Smooth muscle cell of the brain vasculature (primary cell): ENCODE measurements around the gene C3orf22.
"Not testable (repeated sequence)": the region's sequence is repeated elsewhere in the genome, so short reads cannot be mapped to it uniquely, and the experiment has no call there.

Experiments used
- DNase-seq: peaks from one replicate; pipeline ENCODE4 v3.0.0-alpha.2; 2012; ENCODE audit warnings: low read depth, low spot score

Gene C3orf22

GRCh38 chr3:126543457-126544061 lies 15.2 kb downstream of the C3orf22 start:
- DNase-seq = no peak

- DNase-seq = no peak
These were observed 16.1 kb downstream of the C3orf22 start for GRCh38 chr3:126542340-126543241.

DNA sequence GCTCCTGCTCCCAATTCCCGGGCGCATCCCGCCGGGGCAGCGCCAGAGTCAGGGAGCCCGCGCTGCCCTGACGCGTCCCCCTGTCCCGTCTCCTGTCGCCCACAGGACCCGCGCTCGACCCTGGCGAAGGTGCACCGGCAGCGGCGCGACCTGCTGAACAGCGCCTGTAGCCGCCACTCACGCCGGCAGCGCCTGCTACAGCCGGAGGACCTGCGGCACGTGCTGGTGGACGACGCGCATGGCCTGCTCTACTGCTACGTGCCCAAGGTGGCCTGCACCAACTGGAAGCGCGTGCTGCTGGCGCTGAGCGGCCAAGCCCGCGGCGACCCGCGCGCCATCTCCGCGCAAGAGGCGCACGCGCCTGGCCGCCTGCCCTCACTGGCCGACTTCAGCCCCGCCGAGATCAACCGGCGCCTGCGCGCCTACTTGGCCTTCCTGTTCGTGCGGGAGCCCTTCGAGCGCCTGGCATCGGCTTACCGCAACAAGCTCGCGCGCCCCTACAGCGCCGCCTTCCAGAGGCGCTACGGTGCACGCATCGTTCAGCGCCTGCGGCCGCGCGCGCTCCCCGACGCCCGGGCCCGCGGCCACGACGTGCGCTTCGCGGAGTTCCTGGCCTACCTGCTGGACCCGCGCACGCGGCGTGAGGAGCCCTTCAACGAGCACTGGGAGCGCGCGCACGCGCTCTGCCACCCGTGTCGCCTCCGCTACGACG lies 16.9 kb downstream of the C3orf22 start:
- DNase-seq = no peak

DNA sequence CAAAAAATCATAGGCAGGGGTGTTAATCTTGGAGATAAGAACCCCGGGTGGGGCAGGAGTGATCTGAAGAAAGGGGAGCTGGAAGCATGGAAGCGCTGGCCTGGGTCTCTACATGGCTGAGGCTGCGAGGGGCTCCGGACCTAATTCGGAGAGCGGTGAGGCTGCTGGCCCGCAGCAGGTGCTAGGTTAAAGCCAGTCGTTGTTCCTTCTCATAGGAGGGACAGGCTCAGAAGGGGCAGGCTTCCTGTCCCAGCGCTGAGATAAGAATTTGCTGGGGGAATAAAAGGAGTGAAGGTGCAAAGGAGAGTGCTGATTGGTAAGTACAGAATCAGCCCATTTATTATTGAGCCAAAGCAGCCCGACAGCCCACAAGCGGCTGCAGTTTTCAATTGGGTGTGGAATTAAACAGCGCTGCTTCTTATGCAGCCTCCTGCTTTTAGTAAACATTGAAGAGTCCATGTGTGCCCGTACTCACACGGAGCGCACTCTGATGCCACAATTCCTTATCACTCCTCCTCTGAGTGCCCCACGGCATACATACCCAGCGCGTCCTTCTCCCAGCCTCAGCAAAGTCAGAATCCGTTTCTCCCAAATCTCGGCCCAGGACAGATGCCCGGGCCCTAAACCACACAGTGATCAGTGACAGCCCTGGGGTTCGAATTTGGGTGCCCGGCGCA lies 17.6 kb downstream of the C3orf22 start:
- DNase-seq = no peak

DNA sequence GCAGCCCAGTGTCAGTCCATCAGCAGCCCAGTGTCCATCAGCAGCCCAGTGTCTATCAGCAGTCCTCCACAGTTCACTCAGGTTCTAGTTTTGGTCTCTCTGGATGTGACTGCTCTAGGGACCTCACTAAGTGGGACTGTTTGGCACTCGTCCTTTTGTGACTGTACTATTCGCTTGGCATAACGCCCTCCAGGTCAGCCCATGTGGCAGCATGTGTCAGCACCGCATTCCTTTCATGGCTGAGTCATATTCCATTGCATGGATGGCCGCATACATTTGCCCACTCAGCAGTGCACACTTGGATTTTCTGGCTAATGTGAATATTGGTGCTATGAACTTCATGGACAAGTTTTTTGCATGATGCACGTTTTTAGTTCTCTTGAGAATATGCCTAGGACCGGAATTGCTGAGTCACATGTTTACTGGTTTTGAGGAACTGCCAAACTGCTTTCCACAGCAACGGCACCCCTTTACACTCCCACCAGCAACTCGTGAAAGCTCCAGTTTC lies 18.3 kb downstream of the C3orf22 start:
- peak; percentile 10 for DNase-seq

DNA sequence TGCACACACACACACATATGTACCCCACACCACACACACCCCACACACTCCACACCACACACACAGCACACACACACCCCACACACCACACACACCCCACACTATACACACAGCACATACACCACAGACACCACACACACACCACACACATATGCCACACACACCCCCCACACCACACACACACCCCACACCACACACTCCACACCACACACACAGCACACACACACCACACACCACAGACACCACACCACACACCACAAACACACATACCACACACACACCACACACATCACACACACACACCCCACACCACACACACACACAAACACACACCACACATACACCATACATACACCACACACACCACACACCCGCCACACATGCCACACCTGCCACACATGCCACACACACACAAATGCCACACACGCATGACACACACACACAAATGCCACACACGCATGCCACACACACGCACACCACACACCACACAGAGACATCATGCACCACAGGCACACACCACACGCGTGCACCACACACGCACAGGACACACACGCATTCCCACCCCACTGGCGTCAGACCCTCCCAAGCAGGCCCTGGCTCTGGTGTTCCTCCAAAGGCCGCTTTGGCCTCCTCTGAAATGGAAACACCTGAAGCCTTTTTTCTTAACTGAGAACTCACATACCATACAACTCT lies 19.0 kb downstream of the C3orf22 start:
- DNase-seq = no peak

- no peak for DNase-seq
These were observed 19.8 kb downstream of the C3orf22 start for GRCh38 chr3:126538966-126539365.

- no peak for DNase-seq
These were observed 20.4 kb downstream of the C3orf22 start for GRCh38 chr3:126538316-126538715.

DNA sequence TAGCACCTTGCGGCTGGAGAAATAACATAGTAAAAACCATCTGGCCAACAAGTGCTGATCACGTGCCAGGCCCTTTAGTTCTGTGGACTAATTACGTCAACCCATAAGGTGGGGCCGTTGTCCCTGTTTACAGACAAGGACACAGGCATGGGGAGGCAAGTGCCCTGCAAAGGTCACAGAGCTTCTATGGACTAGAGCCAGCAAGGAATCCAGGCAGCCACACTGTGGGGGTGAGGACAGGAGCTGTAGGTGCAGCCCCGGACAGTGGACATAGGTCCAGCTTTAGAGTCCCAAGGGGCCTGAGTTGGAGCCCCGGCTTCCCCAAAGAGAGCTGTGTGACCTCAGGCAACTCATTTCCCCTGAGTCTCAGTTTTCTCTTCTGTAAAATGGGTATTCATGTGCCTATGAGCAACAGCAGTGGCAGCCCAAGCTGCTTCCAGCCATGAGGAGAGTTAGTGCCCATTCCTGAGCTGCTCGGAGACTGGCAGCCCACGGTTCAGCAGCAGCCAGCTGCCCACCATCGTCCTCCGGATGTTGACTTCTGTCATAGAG lies 20.9 kb downstream of the C3orf22 start:
- DNase-seq = no peak

DNA sequence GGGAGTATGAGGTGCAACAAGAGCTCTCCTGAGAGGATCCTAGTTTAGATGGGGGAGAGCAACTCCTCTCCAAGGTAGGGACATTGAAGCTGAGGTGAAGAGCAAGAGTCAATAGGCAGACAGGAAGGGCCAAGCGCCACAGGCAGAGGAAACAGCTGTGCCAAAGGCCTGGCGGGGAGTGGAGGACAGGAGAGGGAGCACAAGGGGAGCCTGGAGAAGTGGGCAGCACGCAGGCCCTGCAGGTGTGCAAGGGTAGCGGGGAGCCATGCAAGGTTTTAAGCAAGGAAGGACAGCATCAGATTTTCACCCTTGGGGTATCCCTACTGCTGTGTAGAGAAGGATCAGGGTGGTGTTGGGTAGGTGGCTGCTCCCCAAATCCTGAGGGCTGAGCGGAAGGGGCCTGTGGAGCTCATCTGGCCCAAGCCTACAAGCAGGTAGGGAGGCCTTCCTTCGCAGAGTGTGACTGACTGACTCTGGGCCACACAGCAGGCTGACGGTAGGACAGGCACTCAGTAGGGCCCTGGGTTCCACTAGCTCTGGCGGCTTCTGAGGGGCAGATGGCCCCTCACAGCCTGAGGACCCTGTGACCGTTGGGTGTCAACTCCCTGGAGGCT lies 21.5 kb downstream of the C3orf22 start:
- DNase-seq = no peak

DNA sequence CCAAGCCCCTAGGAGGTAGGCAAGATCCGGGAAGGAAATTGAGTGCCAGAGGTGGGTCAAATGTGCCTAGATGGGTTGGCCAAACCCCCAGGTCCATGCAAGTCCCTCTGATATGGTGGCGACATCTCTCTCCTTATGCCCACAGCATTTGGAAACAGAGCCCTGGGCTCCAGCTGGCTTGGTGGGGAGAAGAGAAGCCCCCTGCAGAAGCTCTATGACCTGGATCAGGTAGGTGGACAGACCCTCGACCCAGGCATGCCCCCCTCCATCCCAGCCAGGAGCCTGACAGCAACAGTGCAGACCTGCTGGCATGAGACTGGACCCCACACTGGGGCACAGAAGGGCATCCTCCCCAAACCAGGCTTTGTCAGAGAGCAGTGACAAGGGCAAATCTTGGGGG lies 22.6 kb downstream of the C3orf22 start:
- no peak for DNase-seq

GRCh38 chr3:126535636-126536035 lies 23.1 kb downstream of the C3orf22 start:
- DNase-seq = no peak

DNA sequence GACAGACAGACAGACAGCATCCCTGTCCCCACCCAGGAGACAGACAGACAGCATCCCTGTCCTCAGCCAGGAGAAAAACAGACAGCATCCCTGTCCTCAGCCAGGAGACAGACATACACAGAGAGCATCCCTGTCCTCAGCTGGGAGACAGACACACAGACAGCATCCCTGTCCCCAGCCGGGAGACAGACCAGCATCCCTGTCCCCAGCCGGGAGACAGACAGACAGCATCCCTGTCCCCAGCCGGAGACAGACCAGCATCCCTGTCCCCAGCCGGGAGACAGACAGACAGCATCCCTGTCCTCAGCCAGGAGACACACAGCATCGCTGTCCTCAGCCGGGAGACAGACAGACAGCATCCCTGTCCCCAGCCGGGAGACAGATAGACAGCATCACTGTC lies 24.0 kb downstream of the C3orf22 start:
- DNase-seq = not testable (repeated sequence)

DNA sequence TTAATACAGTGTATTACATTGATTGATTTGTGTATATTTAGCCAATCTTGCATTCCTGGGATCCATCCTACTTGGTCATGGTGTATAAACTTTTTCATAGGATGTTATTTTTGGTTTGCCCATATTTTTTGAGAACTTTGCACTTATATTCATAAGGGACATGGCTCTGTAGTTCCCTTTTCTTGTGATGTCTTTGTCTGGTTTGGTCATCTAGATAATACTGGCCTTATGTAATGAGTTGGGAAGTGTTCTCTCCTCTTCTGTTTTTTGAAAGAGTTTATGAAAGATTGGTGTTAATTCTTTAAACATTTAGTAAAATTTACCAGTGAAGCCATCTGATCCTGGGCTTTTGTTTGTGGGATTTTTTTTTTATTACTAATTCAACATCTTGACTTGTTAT lies 25.2 kb downstream of the C3orf22 start:
- no peak for DNase-seq

- DNase-seq = no peak
These were observed 27.7 kb downstream of the C3orf22 start for GRCh38 chr3:126531051-126531330.

DNA sequence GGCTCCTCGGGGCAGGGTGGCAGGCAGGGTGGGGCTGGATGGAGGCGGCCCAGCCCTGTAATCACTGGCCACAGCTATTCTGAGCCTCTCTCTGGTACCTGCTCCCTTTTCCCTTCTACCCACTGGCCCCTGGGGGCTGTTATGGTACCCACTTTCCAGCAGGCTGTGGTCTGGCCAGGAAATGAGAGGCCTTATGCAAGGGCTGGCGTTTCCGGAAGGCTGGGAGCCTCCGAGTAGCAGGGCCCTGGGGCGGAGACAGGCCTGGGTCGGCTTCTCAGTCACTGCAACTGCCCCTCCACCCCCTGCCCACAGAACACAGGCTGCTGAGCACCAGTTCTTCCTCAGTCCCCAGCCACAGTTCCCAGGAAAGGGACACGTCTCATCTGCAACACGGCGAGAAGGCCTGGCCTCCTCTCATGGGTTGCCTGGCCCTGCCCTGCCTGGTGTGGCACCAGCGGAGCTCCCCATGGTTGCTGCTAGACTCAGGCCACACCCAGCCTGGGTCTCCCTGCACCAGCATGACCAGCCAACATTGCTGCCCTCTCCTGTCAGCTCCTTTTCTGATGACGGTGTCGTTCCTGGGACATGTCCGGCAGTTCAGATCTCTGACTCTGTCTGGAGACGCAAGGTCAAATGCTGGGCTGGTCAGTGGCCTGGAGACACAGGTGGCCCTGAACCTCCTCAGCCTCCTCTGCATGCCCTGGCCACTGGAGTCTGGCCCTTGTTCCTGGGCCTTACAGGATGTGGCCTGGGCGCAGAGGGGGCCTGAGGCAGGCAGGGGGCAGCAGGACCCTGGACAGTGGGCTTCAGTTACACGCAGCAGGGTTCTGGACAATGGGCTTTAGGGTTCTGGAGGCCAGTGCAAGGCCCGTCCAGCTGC lies 28.3 kb downstream of the C3orf22 start:
- DNase-seq = no peak

GRCh38 chr3:126529585-126530170 lies 29.1 kb downstream of the C3orf22 start:
- DNase-seq = no peak

DNA sequence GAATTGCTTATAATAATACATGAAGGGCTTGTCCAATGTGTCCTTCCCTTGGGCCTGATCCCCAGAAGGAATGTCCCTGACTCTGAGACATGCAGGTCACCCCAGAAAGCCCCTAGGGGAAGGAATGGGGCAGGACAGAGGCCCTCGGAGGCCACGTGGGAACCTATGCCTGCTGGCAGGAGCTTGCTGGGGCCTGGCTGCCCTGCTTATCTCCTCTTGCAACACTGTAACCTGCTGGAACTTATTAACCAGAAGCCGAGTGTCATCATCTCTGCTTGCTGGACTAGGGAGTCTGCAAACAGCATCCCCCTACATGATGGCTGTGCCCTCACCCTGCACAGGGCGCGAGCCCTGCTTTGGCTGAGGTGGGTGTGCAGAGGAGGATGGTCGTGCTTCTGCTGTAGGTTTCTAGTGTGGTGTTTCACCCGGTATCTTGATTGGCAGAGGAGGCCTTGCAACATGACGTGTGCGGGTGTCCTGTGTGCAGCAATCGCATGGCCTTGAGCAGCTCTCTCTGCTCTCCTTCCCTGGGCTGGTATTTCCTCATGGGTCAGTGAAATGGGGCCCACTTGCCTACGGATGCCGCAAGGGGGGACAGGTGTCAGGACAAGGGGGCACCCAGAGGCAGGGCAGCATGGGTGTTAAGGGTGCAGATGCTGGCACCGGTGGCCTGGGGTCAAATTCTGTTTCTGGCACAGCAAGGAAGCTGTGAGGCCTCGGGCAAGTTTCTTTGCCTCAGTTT lies 29.8 kb downstream of the C3orf22 start:
- DNase-seq = no peak

- DNase-seq = no peak
These were observed 30.3 kb downstream of the C3orf22 start for GRCh38 chr3:126528419-126528799.
